ENCODE measurements around the gene OPN1MW3.
"Not testable (repeated sequence)": the region's sequence is repeated elsewhere in the genome, so short reads cannot be mapped to it uniquely, and the experiment has no call there.

The OPN1MW3 gene

DNA sequence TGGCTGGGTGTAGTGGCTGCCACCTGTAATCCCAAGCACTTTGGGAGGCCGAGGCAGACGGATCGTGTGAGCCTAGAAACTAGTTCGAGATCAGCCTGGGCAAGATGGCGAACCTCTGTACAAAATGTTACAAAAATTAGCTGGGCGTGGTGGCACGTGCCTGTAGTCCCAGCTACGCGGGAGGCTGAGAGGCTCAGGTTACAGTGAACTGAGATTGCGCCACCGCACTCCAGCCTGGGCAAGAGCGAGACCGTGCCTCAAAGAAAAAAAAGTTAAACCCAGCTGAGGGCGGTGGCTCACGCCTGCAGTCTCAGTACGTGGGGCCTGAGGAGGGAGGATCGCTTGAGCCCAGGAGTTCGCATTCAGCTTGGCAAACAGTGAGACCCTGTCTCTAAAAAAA is 39.3 kb downstream of the OPN1MW3 start:
- no peak for DNase-seq

DNA sequence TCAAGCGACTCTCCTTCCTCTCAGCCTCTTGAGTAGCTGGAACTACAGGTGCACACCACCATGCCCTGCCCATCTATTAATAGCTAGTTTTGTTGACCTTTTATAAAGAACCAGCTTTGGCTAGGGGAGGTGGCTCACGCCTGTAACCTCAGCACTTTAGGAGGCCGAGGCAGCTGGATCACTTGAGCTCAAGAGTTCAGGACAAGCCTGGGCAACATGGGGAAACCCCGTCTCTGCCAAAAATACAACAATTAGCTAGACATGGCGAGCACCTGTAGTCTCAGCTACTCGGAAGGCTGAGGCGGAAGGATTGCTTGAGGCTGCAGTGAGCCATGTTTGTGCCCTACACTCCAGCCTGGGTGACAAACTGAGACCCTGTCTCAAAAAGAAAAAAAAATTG is 40.9 kb downstream of the OPN1MW3 start:
- no peak for DNase-seq

DNA sequence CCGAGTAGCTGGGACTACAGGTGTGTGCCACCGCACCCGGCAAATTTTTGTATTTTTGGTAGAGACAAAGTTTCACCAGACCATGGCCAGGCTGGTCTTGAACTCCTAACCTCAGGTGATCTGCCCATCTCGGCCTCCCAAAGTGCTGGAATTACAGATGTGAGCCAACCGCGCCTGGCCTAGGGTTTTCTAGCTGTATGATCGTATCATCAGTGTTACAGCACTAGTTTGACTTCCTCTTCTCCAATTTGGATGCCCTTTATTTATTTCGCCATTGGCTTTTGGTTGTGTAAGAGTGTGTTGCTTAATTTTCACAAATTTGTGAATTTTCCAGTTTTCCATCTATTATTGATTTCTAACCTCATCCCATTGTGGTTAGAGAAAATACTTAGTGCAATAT is 43.4 kb downstream of the OPN1MW3 start:
- DNase-seq = no peak

DNA sequence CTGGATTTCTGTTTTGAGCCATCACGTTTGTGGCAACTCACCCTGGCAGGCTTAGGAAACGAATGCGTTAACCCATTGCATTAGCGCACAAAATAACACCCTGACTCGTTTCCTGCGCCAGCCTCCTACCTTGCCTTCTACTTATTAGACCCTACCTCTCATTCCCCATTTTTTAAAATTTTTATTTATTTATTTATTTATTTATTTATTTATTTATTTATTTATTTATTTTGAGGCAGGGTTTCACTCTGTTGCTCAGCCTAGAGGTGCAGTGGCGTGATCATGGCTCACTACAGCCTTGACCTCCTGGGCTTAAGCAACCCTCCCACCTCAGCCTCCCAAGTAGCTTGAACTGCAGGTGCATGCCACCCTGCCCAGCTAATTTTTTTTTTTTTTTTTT is 45.6 kb downstream of the OPN1MW3 start:
- DNase-seq = not testable (repeated sequence)

DNA sequence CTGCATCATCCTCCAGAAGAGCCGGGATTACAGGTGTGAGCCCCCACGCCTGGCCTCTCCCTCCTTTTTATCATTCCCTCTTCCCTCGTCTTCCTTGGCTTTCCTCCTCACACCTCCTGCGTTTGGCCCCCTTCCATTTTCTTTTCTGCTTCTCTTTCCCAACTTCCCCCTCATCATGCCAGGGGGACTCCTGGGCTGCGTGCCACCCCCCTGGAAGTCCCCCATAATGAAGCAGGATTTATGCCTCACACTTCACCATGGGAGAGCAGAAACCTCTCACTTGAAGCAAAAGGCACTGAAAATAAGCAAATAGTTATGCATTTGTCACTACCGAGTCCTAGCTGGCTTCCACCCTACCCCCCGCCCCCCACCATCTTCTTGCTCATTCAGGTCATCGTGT is 46.1 kb downstream of the OPN1MW3 start:
- no peak for DNase-seq

DNA sequence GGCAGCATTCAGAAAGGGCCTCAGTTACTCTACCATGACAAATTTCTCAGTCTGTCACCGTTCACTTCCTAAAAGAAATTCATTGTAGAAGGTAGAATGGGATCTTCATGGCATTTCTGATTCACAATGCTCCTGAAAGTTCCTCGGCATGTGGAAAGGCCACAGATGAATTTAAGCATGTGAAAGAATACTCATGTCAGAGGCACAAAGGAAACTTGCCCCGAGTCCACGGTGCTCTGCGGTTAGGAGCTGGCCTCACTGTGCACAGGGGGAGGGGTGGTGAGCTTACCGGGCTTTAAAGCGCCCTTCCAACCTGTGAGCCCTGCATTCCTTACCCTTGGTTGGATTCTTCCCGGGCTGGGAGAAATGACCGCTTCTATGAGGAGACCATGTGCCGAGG is 47.5 kb downstream of the OPN1MW3 start:
- no peak for DNase-seq

DNA sequence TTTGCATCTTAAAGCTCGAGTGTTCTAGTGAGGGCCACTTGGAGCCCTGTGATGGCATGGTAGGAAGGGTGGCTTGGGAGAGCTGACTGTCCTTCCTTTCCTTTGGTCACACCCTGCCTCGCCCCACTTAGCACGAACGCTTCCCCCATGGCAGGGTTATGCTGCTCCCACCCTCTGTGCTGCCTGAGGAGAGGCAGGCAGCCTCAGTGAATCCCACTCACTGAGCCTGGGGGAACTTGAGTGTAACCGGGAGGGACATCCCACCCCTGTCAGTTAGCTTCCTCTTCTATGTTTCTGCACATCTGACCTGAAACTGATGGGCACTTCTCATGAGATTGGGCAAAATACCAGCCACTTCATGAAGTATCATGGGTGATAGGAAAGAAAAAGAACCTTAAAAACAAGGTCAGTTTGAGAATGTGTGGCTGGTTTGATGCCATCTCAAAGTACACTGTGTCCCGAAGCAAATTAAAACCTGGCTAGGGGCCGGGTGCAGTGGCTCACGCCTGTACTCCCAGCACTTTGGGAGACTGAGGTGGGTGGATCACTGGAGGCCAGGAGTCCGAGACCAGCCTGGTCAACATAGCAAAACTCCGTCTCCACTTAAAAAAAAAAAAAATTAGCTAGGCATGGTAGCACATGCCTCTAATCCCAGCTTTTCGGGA is 48.3 kb downstream of the OPN1MW3 start:
- DNase-seq = no peak

DNA sequence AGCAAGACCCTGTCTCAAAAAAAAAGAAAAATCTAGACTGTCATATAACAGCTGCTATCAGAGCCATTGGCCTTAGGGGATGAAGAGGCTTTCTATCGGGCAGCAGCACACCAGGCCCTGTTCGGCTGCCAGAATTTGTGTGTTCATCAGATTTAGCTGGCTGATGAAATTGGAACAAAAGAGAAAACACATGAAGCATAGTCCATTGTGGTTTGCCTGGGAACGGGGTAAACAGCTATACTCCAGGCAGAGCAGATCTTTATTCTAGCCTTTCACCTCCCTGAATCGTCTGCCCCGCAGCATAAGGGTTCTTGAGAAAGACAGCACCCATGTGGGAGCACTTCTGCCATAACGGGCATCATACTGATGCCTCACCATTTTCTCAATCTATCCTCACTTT is 49.8 kb downstream of the OPN1MW3 start:
- no peak for DNase-seq

DNA sequence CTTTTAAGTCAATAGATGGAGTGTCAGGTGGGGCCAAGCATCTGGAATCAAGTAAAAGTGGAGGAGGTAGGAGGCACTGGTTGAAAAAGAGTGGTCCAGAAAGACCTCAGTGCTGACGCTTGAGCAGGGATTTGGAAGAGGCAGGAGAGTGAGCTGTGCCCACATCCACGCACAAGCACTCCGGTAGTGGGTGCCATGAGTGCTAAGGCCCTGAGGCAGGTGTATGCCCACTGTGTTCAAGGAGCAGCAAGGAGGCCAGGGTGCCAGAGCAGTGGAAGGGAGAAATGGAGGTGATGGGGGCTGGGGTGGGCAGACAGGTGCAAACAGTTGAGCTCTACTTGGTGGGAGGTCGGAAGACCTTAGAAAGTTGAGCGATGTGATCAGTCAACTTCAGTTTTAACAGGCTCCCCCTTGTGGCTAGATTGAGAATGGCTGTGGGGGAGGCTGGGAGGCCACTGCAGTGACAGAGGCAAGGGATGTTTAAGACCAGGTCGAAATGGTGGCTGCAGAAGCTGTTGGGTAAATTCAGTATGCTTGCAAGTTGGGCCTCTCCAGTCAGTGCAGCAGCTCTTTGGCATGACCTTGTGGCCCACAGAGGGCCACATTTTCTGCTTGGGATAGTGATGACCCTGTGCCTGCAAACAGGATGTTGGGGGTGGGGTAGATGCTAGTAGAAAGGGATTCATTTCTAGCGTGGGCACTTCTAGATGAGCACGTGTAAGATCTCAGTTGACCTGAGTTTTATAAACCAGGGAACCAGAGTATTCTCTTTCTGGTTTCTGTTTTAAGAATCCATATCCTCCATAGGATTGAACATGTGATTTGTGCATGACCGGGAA is 50.9 kb downstream of the OPN1MW3 start:
- DNase-seq = no peak

DNA sequence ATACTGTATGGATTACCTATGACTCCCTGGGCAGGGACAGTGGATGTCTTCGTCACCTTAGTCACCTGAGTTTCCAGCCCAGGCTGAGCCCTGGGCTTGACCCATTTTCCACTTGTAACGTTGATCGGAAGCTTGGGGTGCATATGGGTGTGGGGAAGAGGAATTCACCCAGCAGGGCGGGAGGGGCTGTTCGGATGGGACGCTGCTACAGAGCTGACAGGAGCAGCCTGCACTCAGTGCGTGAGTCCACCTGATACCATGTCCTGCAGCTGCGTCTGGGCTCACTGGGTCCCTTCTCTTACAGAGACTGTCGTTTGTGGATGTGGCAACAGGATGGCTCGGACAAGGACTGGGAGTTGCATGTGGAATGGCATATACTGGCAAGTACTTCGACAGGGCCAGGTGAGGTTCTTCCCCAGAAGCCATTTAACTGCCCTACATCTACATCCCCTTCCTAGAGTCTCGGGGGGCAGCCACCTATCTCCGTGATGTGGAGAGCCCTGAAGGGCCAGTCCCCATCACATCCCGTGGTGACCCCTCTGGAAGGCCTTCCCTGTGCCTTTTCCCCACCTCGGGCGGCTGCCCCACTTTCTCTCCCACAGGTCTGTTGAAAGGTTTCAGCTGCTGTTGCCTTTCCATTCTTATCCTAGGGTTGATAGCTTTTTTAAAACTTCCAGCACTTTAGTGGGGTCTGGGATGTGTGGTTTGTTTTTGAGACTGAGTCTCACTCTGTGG is 51.8 kb downstream of the OPN1MW3 start:
- no peak for DNase-seq

DNA sequence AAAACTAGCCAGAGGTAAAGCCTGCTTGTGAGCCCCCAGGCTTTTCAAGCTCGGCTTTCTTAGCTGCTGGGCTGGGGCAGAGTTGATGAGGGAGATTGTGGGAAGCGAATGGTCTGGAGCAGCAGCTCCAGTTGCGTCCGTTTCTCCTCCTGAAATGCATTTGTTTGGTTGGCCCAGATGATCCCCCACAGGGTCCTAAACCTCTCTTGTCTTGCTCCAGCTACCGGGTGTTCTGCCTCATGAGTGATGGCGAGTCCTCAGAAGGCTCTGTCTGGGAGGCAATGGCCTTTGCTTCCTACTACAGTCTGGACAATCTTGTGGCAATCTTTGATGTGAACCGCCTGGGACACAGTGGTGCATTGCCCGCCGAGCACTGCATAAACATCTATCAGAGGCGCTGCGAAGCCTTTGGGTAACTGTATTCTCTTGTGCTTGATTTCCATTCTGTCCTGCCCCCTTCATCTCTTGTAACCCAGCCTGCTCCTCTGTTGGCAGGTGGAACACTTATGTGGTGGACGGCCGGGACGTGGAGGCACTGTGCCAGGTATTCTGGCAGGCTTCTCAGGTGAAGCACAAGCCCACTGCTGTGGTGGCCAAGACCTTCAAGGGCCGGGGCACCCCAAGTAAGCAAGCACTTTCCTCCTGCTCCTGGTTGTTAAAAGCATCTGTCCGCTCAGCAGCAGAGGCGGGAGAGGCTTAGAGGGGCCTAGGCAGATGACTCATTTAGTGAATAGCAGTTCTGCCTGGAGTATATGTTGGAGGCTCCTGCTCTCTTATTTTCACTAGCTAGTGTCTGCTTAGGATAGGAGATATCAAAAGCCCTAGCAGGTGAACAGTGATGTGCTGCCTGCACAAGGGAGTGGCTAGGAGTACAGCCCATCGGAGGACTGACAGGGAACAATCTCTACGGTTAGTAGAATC is 53.5 kb downstream of the OPN1MW3 start:
- DNase-seq = no peak

DNA sequence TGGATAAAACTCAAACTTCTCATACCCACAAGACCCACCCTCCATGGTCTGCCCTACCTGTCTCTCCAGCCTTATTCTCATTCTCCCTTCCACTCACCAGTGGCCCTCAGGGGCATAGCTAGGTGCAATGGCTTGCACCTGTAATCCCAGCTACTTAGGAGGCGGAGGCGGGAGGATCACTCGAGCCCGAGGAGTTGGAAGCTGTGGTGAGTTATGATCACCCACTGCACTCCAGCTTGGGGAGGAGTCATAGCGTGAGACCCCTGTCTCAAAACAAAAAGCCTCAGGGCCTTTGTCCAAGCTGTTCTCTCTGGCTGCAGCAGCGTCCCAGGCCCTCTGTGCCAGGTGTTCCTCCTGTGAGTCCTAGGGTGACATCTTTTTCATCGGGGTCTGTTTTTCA is 54.7 kb downstream of the OPN1MW3 start:
- DNase-seq = no peak

DNA sequence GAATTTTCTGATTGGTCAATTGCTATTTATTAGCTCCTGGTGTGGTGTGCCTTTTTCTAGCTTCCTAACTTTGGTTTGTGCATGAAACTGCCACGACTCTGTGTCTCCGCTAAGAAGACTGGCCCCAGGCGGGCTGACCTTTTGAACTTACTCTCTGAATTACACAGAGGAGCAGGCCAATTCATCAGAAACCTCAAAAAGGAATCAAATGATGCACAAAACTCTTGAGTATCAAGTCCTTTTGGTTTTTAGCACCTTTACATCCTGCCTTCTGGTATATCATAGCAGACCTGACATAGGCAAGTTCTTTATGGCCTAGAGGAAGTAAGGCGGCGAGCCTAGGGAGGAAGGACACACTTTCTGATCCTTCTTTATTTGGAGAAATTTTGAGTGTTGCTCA is 55.8 kb downstream of the OPN1MW3 start:
- no peak for DNase-seq

DNA sequence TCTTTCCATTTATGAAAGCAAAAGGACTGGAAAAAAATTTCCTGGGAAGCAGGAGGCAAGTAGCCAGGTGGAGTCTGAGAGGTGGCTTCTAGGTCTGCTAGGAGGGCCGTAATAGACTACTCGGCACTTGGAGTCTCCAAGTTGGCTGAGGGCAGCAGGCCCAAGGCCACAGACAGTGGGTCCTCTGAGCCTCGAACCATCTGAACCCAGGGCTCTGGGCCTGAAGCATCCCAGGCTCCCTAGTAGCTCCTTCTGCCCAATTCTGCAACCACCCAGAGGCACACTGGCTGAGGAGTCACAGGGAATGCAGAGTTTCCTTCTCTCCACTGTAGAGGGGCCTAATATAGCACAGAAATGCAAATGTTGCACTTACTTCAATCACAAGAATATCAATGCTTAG is 58.0 kb downstream of the OPN1MW3 start:
- no peak for DNase-seq

DNA sequence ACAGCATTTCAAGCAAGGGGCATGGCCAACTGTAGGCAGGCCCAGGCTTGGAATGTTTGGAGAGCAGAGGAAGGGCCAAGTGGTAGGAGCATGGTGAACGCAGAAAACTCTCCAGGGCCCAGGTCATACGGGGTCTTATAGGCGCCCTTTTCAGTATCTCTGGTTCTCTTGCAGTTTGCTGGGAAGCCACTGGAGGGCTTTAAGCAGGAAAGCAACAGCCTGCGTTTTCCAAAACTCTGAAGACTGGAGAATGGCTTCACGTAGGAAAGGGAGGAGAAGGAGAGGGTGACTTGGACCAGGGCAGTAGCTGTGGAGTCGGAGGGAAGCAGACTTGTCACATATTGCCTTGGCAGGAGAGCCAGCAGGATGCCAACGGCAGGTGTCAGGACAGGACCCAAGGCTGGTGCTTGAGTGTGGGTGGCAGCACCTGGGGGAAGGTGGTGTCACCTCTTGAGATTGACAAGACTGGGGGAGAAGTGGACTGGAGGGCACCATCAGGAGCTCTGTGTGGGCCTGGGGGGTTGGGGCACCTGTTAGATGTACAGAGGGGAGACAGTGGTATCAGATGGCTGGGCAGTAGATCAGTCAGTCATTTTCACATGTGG is 60.1 kb downstream of the OPN1MW3 start:
- DNase-seq = no peak

DNA sequence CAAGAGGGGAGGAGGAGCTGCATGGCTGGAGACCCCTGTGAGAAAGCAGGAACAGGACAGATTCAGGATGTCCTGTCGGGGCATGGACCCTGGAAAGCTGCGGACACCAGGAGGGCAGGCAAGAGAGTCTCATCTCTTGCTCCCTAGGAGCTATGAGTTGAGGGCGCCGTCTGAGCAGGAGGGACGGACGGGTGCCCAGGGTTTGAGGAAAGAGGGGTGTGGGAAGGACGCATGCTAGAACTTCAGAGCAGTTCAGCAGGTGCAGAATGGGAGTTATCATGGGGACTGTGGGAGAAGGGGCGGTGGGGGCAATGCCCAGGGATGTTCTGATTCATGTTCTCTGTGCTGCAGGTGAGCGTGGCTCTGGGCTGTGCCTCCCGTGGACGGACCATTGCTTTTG is 63.0 kb downstream of the OPN1MW3 start:
- no peak for DNase-seq
